Activated CD8-positive, alpha-beta memory T cell treated with anti-CD3 and anti-CD28 coated beads for 36 hours (primary cell): Measurements from ENCODE around the gene MCRIP2. TPM values are rescaled to one million over a fixed set of nuclear protein-coding genes. Genes with fewer than 3 reads are reported as not detected.

Experiments used
- CTCF ChIA-PET: fragments of 350-600 bp; sonication (Branson Sonifier 250); formaldehyde crosslinking; loops from one replicate; lab custom pipeline; 2021; ENCODE audit warnings: antibody characterized with exemption; lab: Charles Lee
- POLR2A ChIA-PET: fragments of 350-600 bp; sonication (Branson Sonifier 250); formaldehyde crosslinking; loops from one replicate; lab custom pipeline; 2021; ENCODE audit warnings: antibody characterized with exemption; lab: Charles Lee
- total RNA-seq, 2 experiments: library from RNA; stranded (reverse); gene quantifications; one replicate each; pipeline ENCODE4 v1.2.3, GENCODE V29; 2021

MCRIP2 gene, protein sequence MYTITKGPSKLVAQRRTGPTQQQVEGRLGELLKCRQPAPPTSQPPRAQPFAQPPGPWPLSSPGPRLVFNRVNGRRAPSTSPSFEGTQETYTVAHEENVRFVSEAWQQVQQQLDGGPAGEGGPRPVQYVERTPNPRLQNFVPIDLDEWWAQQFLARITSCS
- total RNA-seq, result 10 to 100 TPM; 63.5 to 73.0 TPM

DNA sequence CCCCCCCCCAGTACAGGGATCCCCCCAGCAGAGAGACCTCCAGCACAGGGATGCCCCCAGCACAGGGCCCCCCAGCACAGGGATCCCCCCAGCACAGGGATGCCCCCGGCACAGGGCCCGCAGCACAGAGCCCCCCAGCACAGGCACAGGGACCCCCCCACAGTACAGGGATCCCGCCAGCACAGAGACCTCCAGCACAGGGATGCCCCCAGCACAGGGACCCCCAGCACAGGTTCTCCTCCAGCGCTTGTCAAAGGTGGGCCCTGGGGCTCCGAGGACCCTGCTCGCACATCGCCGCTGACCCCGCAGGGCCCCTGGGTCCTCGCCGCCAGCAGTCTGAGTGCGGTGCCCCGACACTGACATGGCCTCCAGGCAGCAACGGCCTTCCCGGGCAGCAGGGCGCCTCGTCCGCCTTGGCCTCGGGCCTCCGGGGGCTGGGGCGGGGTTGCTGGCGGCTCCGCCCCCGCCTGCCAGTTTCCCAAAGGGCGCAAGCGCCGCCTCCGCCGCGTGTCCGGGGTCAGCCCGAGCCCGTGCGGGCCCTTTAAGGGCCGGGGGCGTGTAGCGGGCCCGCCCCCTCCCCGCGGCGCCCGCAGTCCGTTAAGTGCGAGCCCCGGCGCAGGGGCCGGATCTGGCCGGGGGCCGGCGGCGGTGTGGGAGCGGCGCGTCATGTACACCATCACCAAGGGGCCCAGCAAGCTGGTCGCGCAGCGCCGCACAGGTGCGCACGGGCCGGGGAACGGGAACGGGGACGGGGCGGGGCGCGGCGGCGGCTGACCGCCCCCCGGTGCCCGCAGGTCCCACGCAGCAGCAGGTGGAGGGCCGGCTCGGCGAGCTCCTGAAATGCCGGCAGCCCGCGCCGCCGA lies at the start of gene MCRIP2:
Gene MCRIP2, plus strand, starts transcription at position 503 of the 863 bp plus-strand sequence. Its CDS starts 164 bp downstream, at position 667.
- ChIA-PET CTCF (interaction anchor here (0.8 kb wide), 1 partner anchor 39 kb away, joined by 3 read pairs; no protein-coding TSS in a partner anchor), POLR2A (no interaction called here)

GRCh38 chr16:591892-592517 lies 49.6 kb upstream of the MCRIP2 start:
- POLR2A ChIA-PET, result interaction anchor here (0.5 kb wide), 1 partner anchor 154 kb away, joined by 5 read pairs; no protein-coding TSS in a partner anchor
- CTCF ChIA-PET, result interaction anchor here (1.4 to 2.1 kb wide), 2 partner anchors 8 to 56 kb away, joined by 3 to 6 read pairs; no protein-coding TSS in a partner anchor

GRCh38 chr16:592518-593306 lies 48.9 kb upstream of the MCRIP2 start:
- POLR2A ChIA-PET, result interaction anchor here (0.5 kb wide), 1 partner anchor 154 kb away, joined by 5 read pairs; no protein-coding TSS in a partner anchor
- CTCF ChIA-PET, result interaction anchor here (1.4 to 2.1 kb wide), 2 partner anchors 8 to 55 kb away, joined by 3 to 6 read pairs; no protein-coding TSS in a partner anchor

DNA sequence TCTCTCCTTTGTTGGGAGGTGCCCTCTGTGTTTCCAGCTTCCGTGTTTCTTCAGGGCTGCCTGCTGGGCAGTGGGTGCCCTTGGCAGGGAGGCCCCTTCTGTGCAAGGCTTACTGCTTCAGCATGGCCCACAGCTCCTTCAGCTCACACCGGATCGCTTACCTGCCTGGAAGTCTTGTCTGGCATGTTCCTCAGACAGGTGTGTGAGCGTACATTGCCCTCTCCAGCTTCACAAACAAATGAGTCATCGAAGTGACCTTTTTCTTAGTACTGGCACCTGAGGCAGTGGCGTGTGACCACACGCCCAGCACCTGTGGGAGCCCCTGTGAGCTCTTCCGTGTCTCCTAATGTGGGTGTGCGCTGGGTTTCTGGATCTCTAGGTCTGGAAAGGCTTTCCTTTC lies 48.2 kb upstream of the MCRIP2 start:
- POLR2A ChIA-PET, result no interaction called here
- CTCF ChIA-PET, result interaction anchor here (0.6 to 2.1 kb wide), 2 partner anchors 29 to 55 kb away, joined by 3 to 6 read pairs; no protein-coding TSS in a partner anchor

GRCh38 chr16:593807-594206 lies 47.8 kb upstream of the MCRIP2 start:
- ChIA-PET CTCF (interaction anchor here (0.6 to 2.1 kb wide), 2 partner anchors 29 to 54 kb away, joined by 3 to 6 read pairs; no protein-coding TSS in a partner anchor), POLR2A (no interaction called here)

- POLR2A ChIA-PET, result no interaction called here
- CTCF ChIA-PET, result interaction anchor here (0.6 to 1.0 kb wide), 3 partner anchors 16 to 172 kb away, joined by 3 read pairs; no protein-coding TSS in a partner anchor
These were observed 46.5 kb upstream of the MCRIP2 start for GRCh38 chr16:595094-595528.

DNA sequence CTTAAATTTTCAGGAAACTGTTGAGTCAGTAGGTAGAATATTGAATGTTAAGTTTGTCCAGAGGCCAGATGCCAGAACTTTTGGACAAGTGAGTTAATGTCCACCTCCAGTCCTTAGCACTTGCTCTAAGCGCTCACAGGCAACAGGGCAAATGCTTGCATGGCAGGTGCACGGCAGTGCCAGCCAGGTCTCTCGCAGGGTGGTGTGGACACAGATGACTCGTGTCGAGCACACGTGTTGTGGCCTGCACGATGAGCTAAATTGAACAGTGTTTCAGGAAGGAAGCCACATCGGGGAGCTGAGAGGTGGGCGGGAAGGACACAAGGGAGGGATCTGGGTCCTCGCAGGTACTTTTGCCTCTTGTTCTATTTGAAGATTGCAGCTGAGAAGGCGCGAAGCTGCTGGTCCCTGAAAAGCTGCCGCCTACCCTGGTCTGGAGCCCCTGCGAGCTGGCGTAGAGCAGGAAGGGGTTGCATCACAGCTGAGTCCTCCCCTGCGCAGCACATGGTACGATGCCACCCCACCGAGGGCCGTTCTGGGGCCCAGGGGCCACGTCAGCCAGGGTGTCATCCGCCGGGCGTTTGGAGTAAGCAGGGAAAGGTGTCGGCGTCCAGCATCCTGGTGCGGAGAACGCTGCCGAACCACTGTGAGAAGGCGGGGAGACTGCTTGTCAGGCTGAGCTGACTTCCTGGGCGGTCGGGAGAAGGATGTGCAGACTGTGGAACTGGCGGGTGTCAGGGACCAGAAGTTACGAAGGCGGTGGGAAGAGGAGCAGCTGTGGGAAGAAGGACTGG lies 45.5 kb upstream of the MCRIP2 start:
- CTCF ChIA-PET, result interaction anchor here (0.7 kb wide), 1 partner anchor 17 kb away, joined by 3 read pairs; no protein-coding TSS in a partner anchor
- POLR2A ChIA-PET, result interaction anchor here (0.6 kb wide), 1 partner anchor 40 kb away, joined by 3 read pairs; no protein-coding TSS in a partner anchor

DNA sequence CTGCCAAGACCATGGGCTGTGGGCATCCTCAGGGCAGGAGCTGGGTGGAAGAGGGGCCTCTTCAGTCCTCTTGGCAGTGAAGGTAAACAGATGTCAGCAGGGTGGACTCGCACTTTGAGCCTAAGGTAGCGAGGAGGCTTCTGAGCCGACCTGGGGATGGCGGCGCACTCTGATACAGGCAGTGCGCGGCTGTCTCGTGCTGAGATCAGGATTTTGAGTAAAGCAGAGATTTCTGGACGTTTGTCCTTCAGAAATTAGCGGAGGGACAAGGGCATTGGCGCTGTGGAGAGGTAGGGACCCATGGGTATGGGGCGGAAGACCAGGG lies 44.9 kb upstream of the MCRIP2 start:
- POLR2A ChIA-PET, result no interaction called here
- CTCF ChIA-PET, result interaction anchor here (0.7 kb wide), 1 partner anchor 17 kb away, joined by 3 read pairs; no protein-coding TSS in a partner anchor

GRCh38 chr16:597655-598054 lies 44.0 kb upstream of the MCRIP2 start:
- ChIA-PET POLR2A (interaction anchor here (0.7 kb wide), 1 partner anchor 11 kb away, joined by 4 read pairs; no protein-coding TSS in a partner anchor), CTCF (interaction anchor here (0.7 kb wide), 1 partner anchor 9 kb away, joined by 3 read pairs; no protein-coding TSS in a partner anchor)

DNA sequence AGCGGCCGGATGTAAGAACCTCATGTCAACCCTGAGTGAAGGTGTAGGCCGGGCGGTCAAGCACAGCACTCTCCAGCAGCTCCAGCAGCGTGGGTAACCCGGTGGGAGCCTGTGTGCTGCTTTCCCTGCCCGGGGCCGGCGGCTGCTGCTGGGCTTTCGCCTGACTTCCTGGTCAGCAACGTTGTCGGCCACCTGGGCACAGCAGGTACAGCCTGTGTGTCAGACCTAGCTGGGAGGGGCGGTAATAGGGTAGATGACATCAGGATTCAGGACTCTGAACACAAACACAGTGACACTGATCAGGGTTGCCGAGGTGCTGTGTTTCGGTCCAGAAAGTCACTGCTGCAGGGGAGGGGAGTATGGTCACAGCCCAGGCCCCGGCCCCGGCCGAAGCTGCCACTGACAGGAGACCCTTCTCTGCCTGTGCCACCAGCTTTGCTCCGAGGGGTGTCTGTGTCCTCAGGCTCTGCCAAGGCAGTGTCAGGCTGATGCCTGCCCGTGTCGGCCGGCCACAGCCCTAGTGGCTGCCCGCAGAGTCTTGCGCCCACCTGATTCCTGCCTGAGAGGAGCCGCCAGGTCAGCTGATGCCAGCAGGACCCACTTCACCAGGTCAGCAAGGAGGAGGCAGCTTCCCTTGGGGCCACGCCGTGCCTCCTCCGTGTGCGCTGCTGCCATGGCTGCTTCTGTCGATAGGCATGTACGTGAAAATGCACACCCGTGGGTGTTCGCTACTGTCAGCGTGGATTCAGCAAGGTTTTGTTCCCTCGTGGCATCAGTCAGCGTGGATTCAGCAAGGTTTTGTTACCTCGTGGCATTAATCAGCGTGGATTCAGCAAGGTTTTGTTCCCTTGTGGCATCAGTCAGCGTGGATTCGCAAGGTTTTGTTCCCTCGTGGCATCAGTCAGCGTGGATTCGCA lies 42.5 kb upstream of the MCRIP2 start:
- ChIA-PET CTCF (interaction anchor here (0.6 kb wide), 1 partner anchor 399 kb away, joined by 3 read pairs; no protein-coding TSS in a partner anchor), POLR2A (no interaction called here)

- ChIA-PET POLR2A (interaction anchor here (1.4 kb wide), 1 partner anchor 12 kb away, joined by 3 read pairs; no protein-coding TSS in a partner anchor), CTCF (interaction anchor here (0.7 to 1.2 kb wide), 3 partner anchors 9 to 21 kb away, joined by 3 read pairs; no protein-coding TSS in a partner anchor)
These were observed 40.8 kb upstream of the MCRIP2 start for GRCh38 chr16:600781-601180.

DNA sequence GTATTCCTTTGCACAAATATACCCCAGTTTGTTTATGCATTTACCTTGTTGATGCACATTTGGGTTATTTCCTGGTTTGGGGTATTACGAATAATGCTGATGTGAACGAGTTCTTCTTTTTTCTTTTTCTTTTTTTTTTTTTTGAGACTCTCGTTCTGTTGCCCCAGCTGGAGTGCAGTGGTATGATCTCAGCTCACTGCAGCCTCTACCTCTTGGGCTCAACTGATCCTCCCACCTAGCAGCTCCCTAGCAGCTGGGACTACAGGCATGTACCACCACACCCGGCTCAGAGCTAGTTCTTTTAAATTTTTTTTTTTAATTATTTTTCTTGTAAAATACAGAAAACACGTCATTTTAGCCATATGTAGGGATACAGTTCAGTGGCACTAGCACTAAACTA lies 37.7 kb upstream of the MCRIP2 start:
- CTCF ChIA-PET, result no interaction called here
- POLR2A ChIA-PET, result no interaction called here

GRCh38 chr16:606656-607307 lies 34.8 kb upstream of the MCRIP2 start:
- ChIA-PET CTCF (interaction anchor here (0.6 kb wide), 1 partner anchor 9 kb away, joined by 3 read pairs; no protein-coding TSS in a partner anchor), POLR2A (no interaction called here)

DNA sequence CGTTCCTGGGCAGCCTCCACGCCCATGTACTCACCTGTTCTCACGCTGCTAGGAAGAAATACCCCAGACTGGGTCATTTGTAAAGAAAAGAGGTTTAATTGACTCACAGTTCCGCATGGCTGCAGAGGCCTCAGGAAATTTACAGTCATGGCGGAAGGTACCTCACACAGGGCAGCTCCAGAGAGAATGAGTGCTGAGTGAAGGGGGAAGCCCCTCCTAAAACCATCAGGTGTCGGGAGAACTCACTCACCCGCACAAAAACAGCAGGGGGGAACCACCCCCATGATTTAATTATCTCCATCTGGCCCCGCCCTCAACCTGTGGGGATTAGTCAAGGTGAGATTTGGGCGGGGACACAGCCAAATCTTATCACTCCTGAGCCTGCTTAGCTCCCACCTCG lies 33.6 kb upstream of the MCRIP2 start:
- ChIA-PET POLR2A (no interaction called here), CTCF (interaction anchor here (2.5 kb wide), 1 partner anchor 28 kb away, joined by 8 read pairs; no protein-coding TSS in a partner anchor)

DNA sequence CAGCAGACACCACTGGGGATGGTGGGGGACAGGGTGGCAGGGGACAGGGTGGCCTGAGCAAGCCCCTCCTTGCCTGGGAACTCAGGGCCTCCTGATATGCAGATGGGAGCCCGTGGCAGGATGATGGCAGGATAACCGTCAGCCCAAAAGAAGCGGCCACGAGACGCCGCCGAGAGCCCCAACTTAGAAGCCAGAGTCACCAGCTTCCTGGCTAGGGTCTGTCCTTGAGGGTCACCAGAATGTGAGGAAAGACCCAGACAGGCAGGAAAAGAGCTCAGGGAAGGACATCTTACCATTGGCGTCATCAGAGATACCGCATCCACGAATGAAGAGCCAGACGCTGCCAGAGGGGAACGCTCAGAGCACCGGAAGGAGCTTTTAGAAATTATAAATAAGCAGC lies 32.3 kb upstream of the MCRIP2 start:
- ChIA-PET POLR2A (interaction anchor here (0.6 kb wide), 1 partner anchor 11 kb away, joined by 4 read pairs; no protein-coding TSS in a partner anchor), CTCF (interaction anchor here (0.8 to 2.5 kb wide), 2 partner anchors 8 to 30 kb away, joined by 3 to 8 read pairs; no protein-coding TSS in a partner anchor)
